ENCODE data around the gene TTBK2. TPM values are rescaled to one million over a fixed set of nuclear protein-coding genes. Genes with fewer than 3 reads are reported as not detected.

Gene TTBK2
- total RNA-seq, 1 experiment from 2014 or later = 17.2 TPM

GRCh38 chr15:42724276-42724675 is 196.3 kb downstream of the TTBK2 start:
- no peak for TF ChIP-seq POLR2AphosphoS5 (IDR thresholded peaks at IDR 0.05; ENCODE audit: low read depth, low read length)
- TF ChIP-seq TCF7L2 (IDR thresholded peaks at IDR 0.05; ENCODE audit: low read depth, low read length) = no peak
- TF ChIP-seq, protein P1, sequence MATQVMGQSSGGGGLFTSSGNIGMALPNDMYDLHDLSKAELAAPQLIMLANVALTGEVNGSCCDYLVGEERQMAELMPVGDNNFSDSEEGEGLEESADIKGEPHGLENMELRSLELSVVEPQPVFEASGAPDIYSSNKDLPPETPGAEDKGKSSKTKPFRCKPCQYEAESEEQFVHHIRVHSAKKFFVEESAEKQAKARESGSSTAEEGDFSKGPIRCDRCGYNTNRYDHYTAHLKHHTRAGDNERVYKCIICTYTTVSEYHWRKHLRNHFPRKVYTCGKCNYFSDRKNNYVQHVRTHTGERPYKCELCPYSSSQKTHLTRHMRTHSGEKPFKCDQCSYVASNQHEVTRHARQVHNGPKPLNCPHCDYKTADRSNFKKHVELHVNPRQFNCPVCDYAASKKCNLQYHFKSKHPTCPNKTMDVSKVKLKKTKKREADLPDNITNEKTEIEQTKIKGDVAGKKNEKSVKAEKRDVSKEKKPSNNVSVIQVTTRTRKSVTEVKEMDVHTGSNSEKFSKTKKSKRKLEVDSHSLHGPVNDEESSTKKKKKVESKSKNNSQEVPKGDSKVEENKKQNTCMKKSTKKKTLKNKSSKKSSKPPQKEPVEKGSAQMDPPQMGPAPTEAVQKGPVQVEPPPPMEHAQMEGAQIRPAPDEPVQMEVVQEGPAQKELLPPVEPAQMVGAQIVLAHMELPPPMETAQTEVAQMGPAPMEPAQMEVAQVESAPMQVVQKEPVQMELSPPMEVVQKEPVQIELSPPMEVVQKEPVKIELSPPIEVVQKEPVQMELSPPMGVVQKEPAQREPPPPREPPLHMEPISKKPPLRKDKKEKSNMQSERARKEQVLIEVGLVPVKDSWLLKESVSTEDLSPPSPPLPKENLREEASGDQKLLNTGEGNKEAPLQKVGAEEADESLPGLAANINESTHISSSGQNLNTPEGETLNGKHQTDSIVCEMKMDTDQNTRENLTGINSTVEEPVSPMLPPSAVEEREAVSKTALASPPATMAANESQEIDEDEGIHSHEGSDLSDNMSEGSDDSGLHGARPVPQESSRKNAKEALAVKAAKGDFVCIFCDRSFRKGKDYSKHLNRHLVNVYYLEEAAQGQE (IDR thresholded peaks at IDR 0.05; ENCODE audit: insufficient read depth in 1 of 2, low read depth in 2 of 2, low read length in 1 of 2) = no peak
- TF ChIP-seq CTCF (IDR thresholded peaks at IDR 0.05) = no peak
- no peak for TF ChIP-seq SIN3A (IDR thresholded peaks at IDR 0.05; ENCODE audit: borderline replicate concordance, insufficient read depth, low read depth, low read length)

DNA sequence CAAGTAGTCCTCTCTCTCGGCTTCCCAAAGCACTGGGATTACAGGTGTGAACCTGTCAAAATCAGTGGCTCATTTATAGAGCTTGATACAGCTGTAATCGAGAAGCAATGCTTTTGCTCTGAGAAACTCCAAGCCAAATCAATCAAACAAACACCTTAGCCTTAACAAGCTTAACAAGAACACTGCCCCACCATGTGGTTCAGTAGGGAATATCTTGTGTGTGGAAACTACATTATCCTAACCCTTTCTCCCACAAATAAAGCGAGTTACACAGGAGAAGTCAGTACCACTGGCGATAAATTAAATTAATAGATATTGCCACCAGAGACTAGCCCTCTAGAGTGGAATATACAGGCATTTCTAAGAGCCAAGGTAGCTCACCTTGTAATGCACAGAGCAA is 197.5 kb downstream of the TTBK2 start:
- Histone ChIP-seq H3K9me3 (ENCODE audit: control insufficient read depth, insufficient read depth, low read depth, low read length) (no peaks in the 10 kb centered on the region), H3K4me3 (ENCODE audit: low read depth in 2 of 2, low read length in 2 of 2) (no peak overlapping the region), H3K36me3 (ENCODE audit: control insufficient read depth, insufficient read depth, low read length) (no peaks in the 10 kb centered on the region; the same call in none of the 2 replicates), H3K4me1 (ENCODE audit: control insufficient read depth, insufficient read depth, low read length) (no peaks in the 10 kb centered on the region), H3K27me3 (ENCODE audit: control insufficient read depth, insufficient read depth, low read length) (no peaks in the 10 kb centered on the region), H3K27ac (ENCODE audit: low read length) (no peak overlapping the region)
- ATAC-seq = no peak
- BruUV-seq (replicated peaks) = no TSS peak
- DNase-seq (ENCODE audit: low read depth, low spot score) = no peak
- ChIA-PET CTCF (no interaction called here), POLR2A (no interaction called here)
- TF ChIP-seq TCF7L2 (IDR thresholded peaks at IDR 0.05; ENCODE audit: low read depth, low read length) (no peak), POLR2AphosphoS5 (IDR thresholded peaks at IDR 0.05; ENCODE audit: low read depth, low read length) (no peak; the same call in 1 of the 2 replicates), SIN3A (IDR thresholded peaks at IDR 0.05; ENCODE audit: borderline replicate concordance, insufficient read depth, low read depth, low read length) (no peak), CTCF (IDR thresholded peaks at IDR 0.05) (no peak)
- TF ChIP-seq, protein P1 (IDR thresholded peaks at IDR 0.05; ENCODE audit: insufficient read depth in 1 of 2, low read depth in 2 of 2, low read length in 1 of 2) = no peak
- intact Hi-C loops (cut with micrococcal nuclease; ENCODE audit: unreplicated experiment) = no loop called here
- in situ Hi-C loops (cut with HindIII; ENCODE audit: low pct_unique_long_range_greater_than_20kb, low sequenced_read_pairs) = no loop called here

More at GRCh38 chr15:42724276-42724675, 196.3 kb downstream of the TTBK2 start:
- in situ Hi-C loops (cut with HindIII; ENCODE audit: low pct_unique_long_range_greater_than_20kb, low sequenced_read_pairs) (no loop called here), intact Hi-C loops (cut with micrococcal nuclease; ENCODE audit: unreplicated experiment) (no loop called here)
- Histone ChIP-seq H3K4me3 (ENCODE audit: low read depth in 2 of 2, low read length in 2 of 2) (no peak overlapping the region), H3K36me3 (ENCODE audit: control insufficient read depth, insufficient read depth, low read length) (no peaks in the 10 kb centered on the region; the same call in none of the 2 replicates), H3K27ac (ENCODE audit: low read length) (no peak overlapping the region), H3K9me3 (ENCODE audit: control insufficient read depth, insufficient read depth, low read depth, low read length) (no peaks in the 10 kb centered on the region), H3K4me1 (ENCODE audit: control insufficient read depth, insufficient read depth, low read length) (no peaks in the 10 kb centered on the region), H3K27me3 (ENCODE audit: control insufficient read depth, insufficient read depth, low read length) (no peaks in the 10 kb centered on the region)
- ChIA-PET POLR2A (interaction anchor here (0.6 kb wide), 2 partner anchors 10 to 469 kb away, joined by 3 read pairs; no protein-coding TSS in a partner anchor), CTCF (no interaction called here)
- DNase-seq (ENCODE audit: low read depth, low spot score) (no peak), ATAC-seq (no peak)
- TSS peak; percentile 51 for BruUV-seq (replicated peaks)

Data from Panc1 (cell line).